ENCODE measurements around the gene RPL10. TPM values are rescaled to one million over a fixed set of nuclear protein-coding genes. Genes with fewer than 3 reads are reported as not detected.
A peak's percentile ranks its signal among the peaks of the same experiment; 100 is the strongest.

The RPL10 gene
- total RNA-seq, 6 experiments from 2014 or later, result 899 to 1,899 (median 1,157) TPM

DNA sequence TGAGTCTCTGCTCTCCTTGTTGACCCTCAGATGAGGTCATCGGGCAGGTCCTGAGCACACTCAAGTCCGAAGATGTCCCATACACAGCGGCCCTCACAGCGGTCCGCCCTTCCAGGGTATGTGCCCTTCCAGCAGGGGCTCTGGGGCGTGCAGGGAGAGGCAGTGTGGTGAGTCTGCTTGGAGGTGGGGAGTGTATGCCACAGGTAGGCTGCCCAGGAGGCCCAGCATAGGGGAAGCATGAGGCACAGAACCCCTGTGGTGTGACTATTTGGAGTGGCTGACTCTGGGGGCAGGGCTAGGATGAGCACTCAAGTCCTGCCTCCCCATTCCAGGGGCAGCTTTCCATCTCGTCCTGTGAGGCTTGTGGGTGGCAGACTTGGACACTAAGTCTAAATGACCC is 35.4 kb downstream of the RPL10 start:
- no peak overlapping the region for H3K27ac ChIP-seq
- no peaks in the 10 kb centered on the region for H3K27me3 ChIP-seq
- H3K9me3 ChIP-seq, result no peaks in the 10 kb centered on the region
- ATAC-seq (no peak), DNase-seq (no peak)
- intact Hi-C loops (cut with DNase I), result no loop called here
- no peak overlapping the region for H3K4me3 ChIP-seq
- peaks cover 0 to 5% (median 0%) of the 10 kb centered on the region in 4 donors for H3K4me1 ChIP-seq
- no CpG with 5 or more reads among the region's 7 CpGs for WGBS (ENCODE audit: insufficient coverage, low coverage, low lambda C conversion rate, missing lambda C conversion rate)
- TF ChIP-seq, protein P1, sequence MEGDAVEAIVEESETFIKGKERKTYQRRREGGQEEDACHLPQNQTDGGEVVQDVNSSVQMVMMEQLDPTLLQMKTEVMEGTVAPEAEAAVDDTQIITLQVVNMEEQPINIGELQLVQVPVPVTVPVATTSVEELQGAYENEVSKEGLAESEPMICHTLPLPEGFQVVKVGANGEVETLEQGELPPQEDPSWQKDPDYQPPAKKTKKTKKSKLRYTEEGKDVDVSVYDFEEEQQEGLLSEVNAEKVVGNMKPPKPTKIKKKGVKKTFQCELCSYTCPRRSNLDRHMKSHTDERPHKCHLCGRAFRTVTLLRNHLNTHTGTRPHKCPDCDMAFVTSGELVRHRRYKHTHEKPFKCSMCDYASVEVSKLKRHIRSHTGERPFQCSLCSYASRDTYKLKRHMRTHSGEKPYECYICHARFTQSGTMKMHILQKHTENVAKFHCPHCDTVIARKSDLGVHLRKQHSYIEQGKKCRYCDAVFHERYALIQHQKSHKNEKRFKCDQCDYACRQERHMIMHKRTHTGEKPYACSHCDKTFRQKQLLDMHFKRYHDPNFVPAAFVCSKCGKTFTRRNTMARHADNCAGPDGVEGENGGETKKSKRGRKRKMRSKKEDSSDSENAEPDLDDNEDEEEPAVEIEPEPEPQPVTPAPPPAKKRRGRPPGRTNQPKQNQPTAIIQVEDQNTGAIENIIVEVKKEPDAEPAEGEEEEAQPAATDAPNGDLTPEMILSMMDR (IDR thresholded peaks at IDR 0.05), result no peak
- TF ChIP-seq POLR2A (IDR thresholded peaks at IDR 0.05), result no peak
- peaks cover 0 to 2% (median 0%) of the 10 kb centered on the region in 4 donors for H3K36me3 ChIP-seq

DNA sequence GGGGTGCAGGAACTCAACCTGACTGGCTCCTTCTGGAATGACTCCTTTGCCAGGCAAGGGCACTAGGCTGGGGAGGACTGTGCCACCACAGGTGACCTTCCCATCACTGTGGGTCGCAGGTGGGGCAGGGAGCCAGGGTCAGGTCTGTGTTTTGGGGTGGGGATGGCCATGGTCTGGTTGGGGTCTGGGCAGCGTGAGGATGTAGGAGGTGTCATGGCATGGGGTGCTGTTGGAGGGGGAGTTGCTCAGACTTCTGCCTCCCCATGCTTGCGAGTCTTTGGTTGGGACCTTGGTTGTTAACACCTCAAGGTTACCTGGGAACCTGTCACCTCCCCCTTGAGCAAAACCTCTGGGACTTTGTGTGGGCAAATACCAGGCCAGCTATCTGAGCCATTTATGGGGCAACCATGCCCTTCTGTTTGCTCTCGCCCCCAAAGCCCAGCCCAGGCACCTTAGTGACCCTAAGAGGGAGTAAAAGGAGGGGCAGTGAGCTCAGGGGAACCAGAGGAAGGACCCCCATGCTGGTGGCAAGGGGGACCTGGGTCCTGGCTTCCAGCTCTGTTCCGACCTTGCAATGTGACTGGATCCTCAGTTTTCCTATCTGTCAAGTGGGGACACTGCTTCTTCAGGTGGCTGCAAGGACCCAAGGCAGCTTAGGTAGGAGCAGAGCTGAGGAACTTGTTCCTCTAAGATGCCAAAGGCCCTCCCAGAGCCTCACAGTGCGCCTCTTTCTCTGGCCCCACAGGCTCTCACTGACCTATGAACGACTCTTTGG is 36.4 kb downstream of the RPL10 start:
- DNase-seq, result no peak
- Histone ChIP-seq H3K27me3 (no peaks in the 10 kb centered on the region), H3K9me3 (no peaks in the 10 kb centered on the region), H3K4me1 (peaks cover 0 to 2% (median 0%) of the 10 kb centered on the region in 4 donors), H3K4me3 (no peak overlapping the region), H3K36me3 (peaks cover 0 to 2% (median 0%) of the 10 kb centered on the region in 4 donors), H3K27ac (no peak overlapping the region)
- 67% methylated on average over 1 of the region's 7 CpGs for WGBS (ENCODE audit: insufficient coverage, low coverage, low lambda C conversion rate, missing lambda C conversion rate)
- ATAC-seq, result no peak
- intact Hi-C loops (cut with DNase I), result no loop called here
- no peak for TF ChIP-seq POLR2A (IDR thresholded peaks at IDR 0.05)
- TF ChIP-seq, protein P1 (IDR thresholded peaks at IDR 0.05), result no peak

DNA sequence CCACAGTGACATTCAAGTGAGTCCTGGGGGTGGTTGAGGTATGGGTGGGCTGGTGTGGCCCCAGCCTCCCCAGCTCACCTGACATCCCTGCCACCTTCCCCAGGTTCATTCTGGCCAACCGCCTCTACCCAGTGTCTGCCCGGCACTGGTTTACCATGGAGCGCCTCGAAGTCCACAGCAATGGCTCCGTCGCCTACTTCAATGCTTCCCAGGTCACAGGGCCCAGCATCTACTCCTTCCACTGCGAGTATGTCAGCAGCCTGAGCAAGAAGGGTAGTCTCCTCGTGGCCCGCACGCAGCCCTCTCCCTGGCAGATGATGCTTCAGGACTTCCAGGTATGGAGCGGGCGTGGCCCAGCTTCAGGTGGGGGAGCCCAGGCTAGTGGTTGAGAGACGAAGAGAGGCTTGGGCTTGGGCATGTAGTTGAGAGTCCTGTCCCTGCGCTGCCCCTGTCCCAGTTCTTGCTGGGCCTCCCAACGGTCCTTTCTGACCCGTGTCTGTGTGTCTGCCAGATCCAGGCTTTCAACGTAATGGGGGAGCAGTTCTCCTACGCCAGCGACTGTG is 37.1 kb downstream of the RPL10 start:
- peaks cover 0 to 2% (median 0%) of the 10 kb centered on the region in 4 donors for H3K36me3 ChIP-seq
- WGBS (ENCODE audit: insufficient coverage, low coverage, low lambda C conversion rate, missing lambda C conversion rate), result no CpG with 5 or more reads among the region's 19 CpGs
- intact Hi-C loops (cut with DNase I), result no loop called here
- TF ChIP-seq, protein P1 (IDR thresholded peaks at IDR 0.05), result no peak
- TF ChIP-seq POLR2A (IDR thresholded peaks at IDR 0.05), result no peak
- DNase-seq, result no peak
- H3K9me3 ChIP-seq, result no peaks in the 10 kb centered on the region
- no peaks in the 10 kb centered on the region for H3K4me1 ChIP-seq
- no peak overlapping the region for H3K27ac ChIP-seq
- ATAC-seq, result no peak
- no peaks in the 10 kb centered on the region for H3K27me3 ChIP-seq
- H3K4me3 ChIP-seq, result no peak overlapping the region

DNA sequence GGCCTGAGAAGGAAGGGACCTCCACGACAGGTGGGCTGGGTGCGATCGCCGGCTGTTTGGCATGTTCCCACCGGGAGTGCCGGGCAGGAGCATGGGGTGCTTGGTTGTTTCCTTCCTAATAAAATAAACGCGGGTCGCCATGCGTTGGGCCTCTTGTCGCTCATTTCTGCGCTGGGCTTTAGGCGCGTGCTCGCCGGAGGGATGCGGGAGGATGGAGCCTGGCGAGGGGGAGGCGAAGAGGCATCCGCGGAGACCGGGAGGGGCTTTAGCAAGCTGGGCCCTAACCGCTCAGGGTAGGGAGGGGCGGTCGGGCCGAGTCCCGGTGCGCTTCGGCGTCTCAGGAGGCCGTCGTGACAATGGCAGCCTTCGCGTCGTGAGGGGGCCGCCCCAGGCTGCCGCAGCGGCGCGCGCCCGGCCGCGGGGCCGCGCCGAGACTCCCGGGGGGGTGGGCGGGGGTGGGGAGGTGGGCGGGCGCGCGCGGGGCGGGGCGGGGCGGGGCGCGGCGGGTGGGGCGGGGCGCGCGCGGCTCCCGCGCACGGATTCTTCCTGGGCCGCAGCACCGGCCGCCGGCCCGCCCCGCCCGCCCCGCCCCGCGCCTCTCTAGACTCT is 38.3 kb downstream of the RPL10 start:
- H3K9me3 ChIP-seq, result no peaks in the 10 kb centered on the region
- DNase-seq (no peak), ATAC-seq (peak in 3 of 4 donors; percentile 14 to 52 (median 44))
- H3K36me3 ChIP-seq, result peaks cover 0 to 2% (median 0%) of the 10 kb centered on the region in 4 donors
- no peaks in the 10 kb centered on the region for H3K27me3 ChIP-seq
- peak overlapping the region; percentile 50 to 73 (median 57) for H3K27ac ChIP-seq
- TF ChIP-seq, protein P1 (IDR thresholded peaks at IDR 0.05), result no peak
- TF ChIP-seq POLR2A (IDR thresholded peaks at IDR 0.05), result no peak
- intact Hi-C loops (cut with DNase I), result no loop called here
- H3K4me1 ChIP-seq, result no peaks in the 10 kb centered on the region
- 30% methylated on average over 25 of the region's 78 CpGs for WGBS (ENCODE audit: insufficient coverage, low coverage, low lambda C conversion rate, missing lambda C conversion rate)
- peak overlapping the region; percentile 70 to 77 (median 71) for H3K4me3 ChIP-seq

Data from right lobe of liver (tissue), 6 donors.